ENCODE data around the gene RHBDF2.

GRCh38 chr17:76510831-76511244, 9.6 kb upstream of the RHBDF2 start:
- TF ChIP-seq CTCF (IDR thresholded peaks at IDR 0.05 in 4 of 5, conservative IDR thresholded peaks at IDR 0.05 in 1 of 5) (no peak), POLR2A (IDR thresholded peaks at IDR 0.05) (no peak)
